Measurements from ENCODE around the gene TOP2A. TPM values are rescaled to one million over a fixed set of nuclear protein-coding genes. Genes with fewer than 3 reads are reported as not detected.
A peak's percentile ranks its signal among the peaks of the same experiment; 100 is the strongest.

TOP2A gene
- total and polyA plus RNA-seq, 9 of the 15 experiments (the other 6 are each of a cell fraction or from before 2014, with no cell fraction given), result 133 to 347 (median 259) TPM

- TF ChIP-seq HDAC8 (tag; IDR thresholded peaks at IDR 0.05) (no peak), TBP (optimal IDR thresholded peaks at IDR 0.05; ENCODE audit: low read depth, low read length) (no peak), FUS (optimal IDR thresholded peaks at IDR 0.05; ENCODE audit: low read depth, low read length) (no peak), ZSCAN29 (IDR thresholded peaks at IDR 0.05) (no peak), HNRNPUL1 (IDR thresholded peaks at IDR 0.05; ENCODE audit: low read length) (no peak), NCOA2 (IDR thresholded peaks at IDR 0.05; ENCODE audit: partially characterized antibody in 2 of 2) (peak in 1 of 2 experiments; percentile 16), ELK1 (CRISPR knock-in tag; IDR thresholded peaks at IDR 0.05) (no peak), ZNF561 (CRISPR knock-in tag; conservative IDR thresholded peaks at IDR 0.05) (no peak), XRCC5 (IDR thresholded peaks at IDR 0.05; ENCODE audit: low read depth, low read length) (peak; percentile 95), MAZ (CRISPR knock-in tag; conservative IDR thresholded peaks at IDR 0.05 in 1 of 2, IDR thresholded peaks at IDR 0.05 in 1 of 2) (peak in 1 of 2 experiments; percentile 91; a peak in 2 of 4 replicates), BCL6 (CRISPR knock-in tag; IDR thresholded peaks at IDR 0.05) (no peak), TAF9B (IDR thresholded peaks at IDR 0.05; ENCODE audit: partially characterized antibody) (no peak), PTBP1 (IDR thresholded peaks at IDR 0.05; ENCODE audit: low read depth, low read length) (no peak), CHD2 (IDR thresholded peaks at IDR 0.05; ENCODE audit: low read depth, low read length) (no peak), CREB1 (IDR thresholded peaks at IDR 0.05) (no peak), CREB1 (CRISPR knock-in tag; IDR thresholded peaks at IDR 0.05) (no peak), CBFB (CRISPR knock-in tag; IDR thresholded peaks at IDR 0.05) (no peak), FOS (IDR thresholded peaks at IDR 0.05; ENCODE audit: extremely low read depth, insufficient read length) (no peak), ZNF347 (CRISPR knock-in tag; IDR thresholded peaks at IDR 0.05; ENCODE audit: low read depth) (no peak), MLLT1 (IDR thresholded peaks at IDR 0.05) (peak; percentile 75 to 83; a peak in 2 of 4 replicates), ELF4 (CRISPR knock-in tag; IDR thresholded peaks at IDR 0.05) (peak; percentile 79; the same call in 1 of the 2 replicates), HSF4 (CRISPR knock-in tag; IDR thresholded peaks at IDR 0.05; ENCODE audit: borderline replicate concordance) (no peak)
- TF ChIP-seq, protein P1, sequence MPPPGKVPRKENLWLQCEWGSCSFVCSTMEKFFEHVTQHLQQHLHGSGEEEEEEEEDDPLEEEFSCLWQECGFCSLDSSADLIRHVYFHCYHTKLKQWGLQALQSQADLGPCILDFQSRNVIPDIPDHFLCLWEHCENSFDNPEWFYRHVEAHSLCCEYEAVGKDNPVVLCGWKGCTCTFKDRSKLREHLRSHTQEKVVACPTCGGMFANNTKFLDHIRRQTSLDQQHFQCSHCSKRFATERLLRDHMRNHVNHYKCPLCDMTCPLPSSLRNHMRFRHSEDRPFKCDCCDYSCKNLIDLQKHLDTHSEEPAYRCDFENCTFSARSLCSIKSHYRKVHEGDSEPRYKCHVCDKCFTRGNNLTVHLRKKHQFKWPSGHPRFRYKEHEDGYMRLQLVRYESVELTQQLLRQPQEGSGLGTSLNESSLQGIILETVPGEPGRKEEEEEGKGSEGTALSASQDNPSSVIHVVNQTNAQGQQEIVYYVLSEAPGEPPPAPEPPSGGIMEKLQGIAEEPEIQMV (tag; conservative IDR thresholded peaks at IDR 0.05; ENCODE audit: low read depth), result no peak
- TF ChIP-seq, protein P2, sequence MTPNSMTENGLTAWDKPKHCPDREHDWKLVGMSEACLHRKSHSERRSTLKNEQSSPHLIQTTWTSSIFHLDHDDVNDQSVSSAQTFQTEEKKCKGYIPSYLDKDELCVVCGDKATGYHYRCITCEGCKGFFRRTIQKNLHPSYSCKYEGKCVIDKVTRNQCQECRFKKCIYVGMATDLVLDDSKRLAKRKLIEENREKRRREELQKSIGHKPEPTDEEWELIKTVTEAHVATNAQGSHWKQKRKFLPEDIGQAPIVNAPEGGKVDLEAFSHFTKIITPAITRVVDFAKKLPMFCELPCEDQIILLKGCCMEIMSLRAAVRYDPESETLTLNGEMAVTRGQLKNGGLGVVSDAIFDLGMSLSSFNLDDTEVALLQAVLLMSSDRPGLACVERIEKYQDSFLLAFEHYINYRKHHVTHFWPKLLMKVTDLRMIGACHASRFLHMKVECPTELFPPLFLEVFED (CRISPR knock-in tag; conservative IDR thresholded peaks at IDR 0.05), result peak; percentile 83; the same call in 1 of the 2 replicates
Observed at GRCh38 chr17:40358323-40359038, 59.2 kb downstream of the TOP2A start (continued).
